Muscle of leg (tissue), 11 donors: ENCODE results near the gene GATAD2A. TPM values are rescaled to one million over a fixed set of nuclear protein-coding genes. Genes with fewer than 3 reads are reported as not detected.

Experiments used
- DNase-seq: peaks from one replicate; pipeline ENCODE4 v3.0.0; 2013
- H3K27ac ChIP-seq: one replicate; pipeline ENCODE4 v1.5.1; 2013; ENCODE audit warnings: mild to moderate bottlenecking, low read length, control low read depth
- H3K27me3 ChIP-seq: one replicate; pipeline ENCODE4 v1.6.1; 2013; ENCODE audit warnings: low read length; ENCODE audit not compliant: control insufficient read depth, insufficient read depth
- H3K36me3 ChIP-seq: one replicate; pipeline ENCODE4 v1.6.1; 2013; ENCODE audit warnings: low read length; ENCODE audit not compliant: control insufficient read depth, insufficient read depth
- H3K4me1 ChIP-seq: one replicate; pipeline ENCODE4 v1.6.1; 2013; ENCODE audit warnings: low read length; ENCODE audit not compliant: control insufficient read depth, insufficient read depth
- H3K4me3 ChIP-seq: one replicate; pipeline ENCODE4 v1.5.1; 2013; ENCODE audit warnings: low read length, control low read depth
- H3K9me3 ChIP-seq: replicated peaks from 2 replicates; pipeline ENCODE4 v1.6.1; 2013; ENCODE audit warnings: low read depth, low read length; ENCODE audit not compliant: control insufficient read depth
- WGBS: methylation state at CpG from one replicate; pipeline ENCODE4 v1.1.5; 2013; ENCODE audit warnings: missing lambda C conversion rate; ENCODE audit not compliant: insufficient coverage; 5-methylcytosine and 5-hydroxymethylcytosine counted together
- polyA plus RNA-seq, 8 donors: library from polyadenylated mRNA; unstranded; fragments of 120-200 nt; gene quantifications; one replicate each; pipeline versions ENCODE4 v1.2.1 to v1.2.3, GENCODE V29; 2013; ENCODE audit warnings: inconsistent platforms in 1 of 8, low replicate concordance in 1 of 8; ENCODE audit not compliant: insufficient read length in 8 of 8, insufficient read depth in 1 of 8
- total RNA-seq: library from RNA; stranded (reverse); fragments of 120-200 nt; gene quantifications from one replicate; pipeline ENCODE4 v1.2.4, GENCODE V29; 2013

GATAD2A gene
- total and polyA plus RNA-seq, 9 donors: 25.1 to 62.2 (median 49.8) TPM

GRCh38 chr19:19546751-19547162 is 141.3 kb downstream of the GATAD2A start:
- Histone ChIP-seq H3K27me3 (peaks cover 24% of the 10 kb centered on the region), H3K36me3 (no peaks in the 10 kb centered on the region), H3K27ac (no peak overlapping the region), H3K9me3 (peaks cover 5% of the 10 kb centered on the region), H3K4me1 (peaks cover 14% of the 10 kb centered on the region), H3K4me3 (no peak overlapping the region)
- DNase-seq: no peak
- WGBS: 38% methylated on average over 11 of the region's 19 CpGs

- DNase-seq: no peak
- H3K9me3 ChIP-seq: peaks cover 5% of the 10 kb centered on the region
- 66% methylated on average over 4 of the region's 15 CpGs for WGBS
- peaks cover 13% of the 10 kb centered on the region for H3K27me3 ChIP-seq
- H3K4me1 ChIP-seq: peaks cover 16% of the 10 kb centered on the region
- peak overlapping the region; percentile 29 for H3K27ac ChIP-seq
- no peaks in the 10 kb centered on the region for H3K36me3 ChIP-seq
- no peak overlapping the region for H3K4me3 ChIP-seq
Observed at GRCh38 chr19:19547674-19548336, 142.3 kb downstream of the GATAD2A start.

GRCh38 chr19:19548915-19549759 is 143.7 kb downstream of the GATAD2A start:
- Histone ChIP-seq H3K9me3 (peaks cover 5% of the 10 kb centered on the region), H3K27ac (peak overlapping the region; percentile 67), H3K4me3 (no peak overlapping the region), H3K27me3 (peaks cover 13% of the 10 kb centered on the region), H3K4me1 (peaks cover 16% of the 10 kb centered on the region), H3K36me3 (no peaks in the 10 kb centered on the region)
- peak; percentile 76 for DNase-seq
- WGBS: 37% methylated on average over 12 of the region's 13 CpGs

- 60% methylated on average over 19 of the region's 23 CpGs for WGBS
- no peak for DNase-seq
- peaks cover 13% of the 10 kb centered on the region for H3K27me3 ChIP-seq
- H3K9me3 ChIP-seq: peaks cover 5% of the 10 kb centered on the region
- peak overlapping the region; percentile 67 for H3K27ac ChIP-seq
- H3K4me3 ChIP-seq: no peak overlapping the region
- H3K4me1 ChIP-seq: peaks cover 16% of the 10 kb centered on the region
- no peaks in the 10 kb centered on the region for H3K36me3 ChIP-seq
Observed at GRCh38 chr19:19549804-19550464, 144.5 kb downstream of the GATAD2A start.

- Histone ChIP-seq H3K4me3 (no peak overlapping the region), H3K4me1 (peaks cover 16% of the 10 kb centered on the region), H3K9me3 (peaks cover 5% of the 10 kb centered on the region), H3K27ac (peak overlapping the region; percentile 67), H3K36me3 (no peaks in the 10 kb centered on the region), H3K27me3 (peaks cover 13% of the 10 kb centered on the region)
- 13% methylated on average over 5 of the region's 8 CpGs for WGBS
- DNase-seq: peak; percentile 75
Observed at GRCh38 chr19:19550485-19550929, 145.0 kb downstream of the GATAD2A start.

GRCh38 chr19:19550972-19551852 is 145.7 kb downstream of the GATAD2A start:
- DNase-seq: peak; percentile 69
- Histone ChIP-seq H3K27me3 (peaks cover 13% of the 10 kb centered on the region), H3K27ac (peak overlapping the region; percentile 67), H3K4me3 (no peak overlapping the region), H3K4me1 (peaks cover 16% of the 10 kb centered on the region), H3K9me3 (peaks cover 5% of the 10 kb centered on the region), H3K36me3 (no peaks in the 10 kb centered on the region)
- 46% methylated on average over 4 of the region's 10 CpGs for WGBS

- H3K36me3 ChIP-seq: no peaks in the 10 kb centered on the region
- peaks cover 5% of the 10 kb centered on the region for H3K9me3 ChIP-seq
- H3K4me3 ChIP-seq: no peak overlapping the region
- peaks cover 16% of the 10 kb centered on the region for H3K4me1 ChIP-seq
- 27% methylated on average over 14 of the region's 14 CpGs for WGBS
- H3K27me3 ChIP-seq: peaks cover 13% of the 10 kb centered on the region
- DNase-seq: peak; percentile 73
- H3K27ac ChIP-seq: peak overlapping the region; percentile 51
Observed at GRCh38 chr19:19551853-19552192, 146.3 kb downstream of the GATAD2A start.

GRCh38 chr19:19552798-19553197 is 147.3 kb downstream of the GATAD2A start:
- peaks cover 5% of the 10 kb centered on the region for H3K9me3 ChIP-seq
- no peak overlapping the region for H3K4me3 ChIP-seq
- peak; percentile 55 for DNase-seq
- peaks cover 13% of the 10 kb centered on the region for H3K27me3 ChIP-seq
- H3K36me3 ChIP-seq: no peaks in the 10 kb centered on the region
- 32% methylated on average over 6 of the region's 6 CpGs for WGBS
- no peak overlapping the region for H3K27ac ChIP-seq
- H3K4me1 ChIP-seq: peaks cover 16% of the 10 kb centered on the region

GRCh38 chr19:19553670-19554069 is 148.2 kb downstream of the GATAD2A start:
- H3K27ac ChIP-seq: no peak overlapping the region
- H3K4me3 ChIP-seq: no peak overlapping the region
- no peaks in the 10 kb centered on the region for H3K36me3 ChIP-seq
- DNase-seq: no peak
- peaks cover 9% of the 10 kb centered on the region for H3K27me3 ChIP-seq
- H3K4me1 ChIP-seq: peaks cover 16% of the 10 kb centered on the region
- WGBS: 93% methylated on average over 3 of the region's 10 CpGs
- peaks cover 5% of the 10 kb centered on the region for H3K9me3 ChIP-seq
